MM.1S (cell line): Measurements from ENCODE around the gene COL6A2.

Source experiments
- DNase-seq: peaks from one replicate; pipeline ENCODE4 v3.0.0-alpha.2; 2015
- H2AFZ ChIP-seq: fragments of 300-600 bp; sonication (generic); 2 replicates; pipeline ENCODE4 v1.6.0; 2016; ENCODE audit warnings: antibody characterized with exemption, low read length
- H3F3A ChIP-seq: fragments of 300-600 bp; sonication (generic); 2 replicates; pipeline ENCODE4 v1.6.1; 2016; ENCODE audit warnings: mild to moderate bottlenecking, antibody characterized with exemption, low read length, moderate library complexity, mixed read lengths; ENCODE audit not compliant: insufficient read depth
- H3K27ac ChIP-seq: fragments of 300-600 bp; sonication (generic); 2 replicates; pipeline ENCODE4 v1.5.1; 2016; ENCODE audit warnings: mild to moderate bottlenecking, low read length
- H3K27me3 ChIP-seq: fragments of 300-600 bp; sonication (generic); replicated peaks from 2 replicates; pipeline ENCODE4 v1.6.0; 2016; ENCODE audit warnings: low read length; ENCODE audit not compliant: insufficient read depth
- H3K36me3 ChIP-seq: fragments of 300-600 bp; sonication (generic); replicated peaks from 2 replicates; pipeline ENCODE4 v1.6.1; 2016; ENCODE audit warnings: mild to moderate bottlenecking, low read length, mixed read lengths; ENCODE audit not compliant: insufficient read depth
- H3K4me1 ChIP-seq: fragments of 300-600 bp; sonication (generic); 2 replicates; pipeline ENCODE4 v1.6.1; 2016; ENCODE audit warnings: low read length, mixed read lengths
- H3K4me2 ChIP-seq: fragments of 300-600 bp; sonication (generic); 2 replicates; pipeline ENCODE4 v1.6.0; 2016; ENCODE audit warnings: low read depth, low read length
- H3K4me3 ChIP-seq: fragments of 300-600 bp; sonication (generic); 2 replicates; pipeline ENCODE4 v1.5.1; 2016; ENCODE audit warnings: low read length, mixed read lengths
- H3K79me2 ChIP-seq: fragments of 300-600 bp; sonication (generic); 2 replicates; pipeline ENCODE4 v1.6.1; 2016; ENCODE audit warnings: mixed run types, low read length, mixed read lengths
- H3K9ac ChIP-seq: fragments of 300-600 bp; sonication (generic); 2 replicates; pipeline ENCODE4 v1.6.1; 2016; ENCODE audit warnings: low read length, mixed read lengths
- H3K9me2 ChIP-seq: fragments of 300-600 bp; sonication (generic); replicated peaks from 2 replicates; pipeline ENCODE4 v1.6.1; 2016; ENCODE audit warnings: mild to moderate bottlenecking, low read length, mixed read lengths; ENCODE audit not compliant: insufficient read depth
- H3K9me3 ChIP-seq: fragments of 300-600 bp; sonication (generic); replicated peaks from 2 replicates; pipeline ENCODE4 v1.6.1; 2016; ENCODE audit warnings: mild to moderate bottlenecking, low read length, mixed read lengths; ENCODE audit not compliant: insufficient read depth
- H4K20me1 ChIP-seq: fragments of 300-600 bp; sonication (generic); 2 replicates; pipeline ENCODE4 v1.6.1; 2016; ENCODE audit warnings: mild to moderate bottlenecking, low read length, moderate library complexity, mixed read lengths; ENCODE audit not compliant: insufficient read depth
- EZH2 ChIP-seq: fragments of 300-600 bp; sonication (generic); optimal IDR thresholded peaks from 2 replicates; pipeline ENCODE3; 2017; ENCODE audit warnings: low read depth, mild to moderate bottlenecking, antibody characterized with exemption, low read length, mixed read lengths
- EZH2phosphoT487 ChIP-seq: fragments of 300-600 bp; sonication (generic); IDR thresholded peaks from 2 replicates; pipeline ENCODE4 v1.6.1; 2018; ENCODE audit warnings: antibody characterized with exemption, low read length
- TF ChIP-seq, protein P1 (sequence below): fragments of 300-600 bp; sonication (generic); IDR thresholded peaks from 2 replicates; pipeline ENCODE4 v1.5.1; 2016; ENCODE audit warnings: antibody characterized with exemption, low read length, mixed read lengths

COL6A2 gene

GRCh38 chr21:46141767-46142581 lies 44.1 kb downstream of the COL6A2 start:
- no peaks in the 10 kb centered on the region for H3K9me3 ChIP-seq
- no peaks in the 10 kb centered on the region for H3K79me2 ChIP-seq
- no peak overlapping the region for H3K4me3 ChIP-seq
- H3K36me3 ChIP-seq, result no peaks in the 10 kb centered on the region
- no peak overlapping the region for H3K4me2 ChIP-seq
- H3K27me3 ChIP-seq, result peaks cover 54% of the 10 kb centered on the region
- H4K20me1 ChIP-seq, result no peaks in the 10 kb centered on the region
- no peak overlapping the region for H3K27ac ChIP-seq
- no peaks in the 10 kb centered on the region for H3F3A ChIP-seq
- H3K4me1 ChIP-seq, result no peaks in the 10 kb centered on the region
- no peak for DNase-seq
- TF ChIP-seq EZH2 (no peak), EZH2phosphoT487 (no peak)
- TF ChIP-seq, protein P1, sequence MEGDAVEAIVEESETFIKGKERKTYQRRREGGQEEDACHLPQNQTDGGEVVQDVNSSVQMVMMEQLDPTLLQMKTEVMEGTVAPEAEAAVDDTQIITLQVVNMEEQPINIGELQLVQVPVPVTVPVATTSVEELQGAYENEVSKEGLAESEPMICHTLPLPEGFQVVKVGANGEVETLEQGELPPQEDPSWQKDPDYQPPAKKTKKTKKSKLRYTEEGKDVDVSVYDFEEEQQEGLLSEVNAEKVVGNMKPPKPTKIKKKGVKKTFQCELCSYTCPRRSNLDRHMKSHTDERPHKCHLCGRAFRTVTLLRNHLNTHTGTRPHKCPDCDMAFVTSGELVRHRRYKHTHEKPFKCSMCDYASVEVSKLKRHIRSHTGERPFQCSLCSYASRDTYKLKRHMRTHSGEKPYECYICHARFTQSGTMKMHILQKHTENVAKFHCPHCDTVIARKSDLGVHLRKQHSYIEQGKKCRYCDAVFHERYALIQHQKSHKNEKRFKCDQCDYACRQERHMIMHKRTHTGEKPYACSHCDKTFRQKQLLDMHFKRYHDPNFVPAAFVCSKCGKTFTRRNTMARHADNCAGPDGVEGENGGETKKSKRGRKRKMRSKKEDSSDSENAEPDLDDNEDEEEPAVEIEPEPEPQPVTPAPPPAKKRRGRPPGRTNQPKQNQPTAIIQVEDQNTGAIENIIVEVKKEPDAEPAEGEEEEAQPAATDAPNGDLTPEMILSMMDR, result no peak
- no peak overlapping the region for H3K9ac ChIP-seq
- no peaks in the 10 kb centered on the region for H3K9me2 ChIP-seq
- H2AFZ ChIP-seq, result no peak overlapping the region

GRCh38 chr21:46142582-46143473 lies 44.9 kb downstream of the COL6A2 start:
- peaks cover 47% of the 10 kb centered on the region for H3K27me3 ChIP-seq
- H3K27ac ChIP-seq, result no peak overlapping the region
- no peak overlapping the region for H3K9ac ChIP-seq
- no peaks in the 10 kb centered on the region for H3K4me1 ChIP-seq
- no peak overlapping the region for H3K4me3 ChIP-seq
- H3K4me2 ChIP-seq, result no peak overlapping the region
- no peak overlapping the region for H2AFZ ChIP-seq
- no peaks in the 10 kb centered on the region for H3F3A ChIP-seq
- H4K20me1 ChIP-seq, result no peaks in the 10 kb centered on the region
- no peaks in the 10 kb centered on the region for H3K79me2 ChIP-seq
- TF ChIP-seq, protein P1, result no peak
- TF ChIP-seq EZH2phosphoT487, result no peak
- no peak for TF ChIP-seq EZH2
- no peaks in the 10 kb centered on the region for H3K9me2 ChIP-seq
- H3K9me3 ChIP-seq, result no peaks in the 10 kb centered on the region
- H3K36me3 ChIP-seq, result no peaks in the 10 kb centered on the region
- DNase-seq, result no peak

GRCh38 chr21:46144464-46145070 lies 46.7 kb downstream of the COL6A2 start:
- Histone ChIP-seq H3K9ac (no peak overlapping the region), H3K4me1 (no peaks in the 10 kb centered on the region), H3K79me2 (no peaks in the 10 kb centered on the region), H3K36me3 (no peaks in the 10 kb centered on the region), H4K20me1 (no peaks in the 10 kb centered on the region), H3K27ac (no peak overlapping the region), H3K4me2 (no peak overlapping the region), H3K9me3 (no peaks in the 10 kb centered on the region), H3K4me3 (no peak overlapping the region), H3F3A (no peaks in the 10 kb centered on the region), H3K9me2 (no peaks in the 10 kb centered on the region), H3K27me3 (peaks cover 47% of the 10 kb centered on the region), H2AFZ (no peak overlapping the region)
- DNase-seq, result no peak
- TF ChIP-seq, protein P1, result no peak
- no peak for TF ChIP-seq EZH2
